GM12892 (cell line): ENCODE data around the gene PARP15.

Source experiments
- DNase-seq: peaks from one replicate; pipeline ENCODE4 v3.0.0; 2011; ENCODE audit not compliant: insufficient read length
- FAIRE-seq: peaks from 2 replicates; lab custom pipeline; 2011; peaks lifted over from hg19 to GRCh38; lab: Jason Lieb, UNC
- POLR2A ChIP-seq: IDR thresholded peaks from 2 replicates; pipeline ENCODE4 v1.6.1; 2011; ENCODE audit warnings: low read depth, low read length, control low read depth
- POLR2AphosphoS5 ChIP-seq: IDR thresholded peaks from 2 replicates; pipeline ENCODE4 v1.6.1; 2011; ENCODE audit warnings: low read depth, low read length, control low read depth
- TAF1 ChIP-seq: IDR thresholded peaks from 2 replicates; pipeline ENCODE4 v1.6.1; 2011; ENCODE audit warnings: low read depth, mild to moderate bottlenecking, control low read depth, low read length, borderline replicate concordance

PARP15 gene

GRCh38 chr3:122602011-122602710 is 24.7 kb downstream of the PARP15 start:
- TF ChIP-seq POLR2AphosphoS5 = no peak
- TF ChIP-seq POLR2A = no peak
- TF ChIP-seq TAF1 = no peak
- FAIRE-seq (peak; percentile 79), DNase-seq (no peak)

- FAIRE-seq (peak; percentile 27), DNase-seq (no peak)
- no peak for TF ChIP-seq POLR2A
- no peak for TF ChIP-seq TAF1
- no peak for TF ChIP-seq POLR2AphosphoS5
These were observed 25.6 kb downstream of the PARP15 start for GRCh38 chr3:122603056-122603455.

GRCh38 chr3:122606330-122606729 is 28.9 kb downstream of the PARP15 start:
- DNase-seq (no peak), FAIRE-seq (no peak)
- TF ChIP-seq POLR2A (no peak), POLR2AphosphoS5 (no peak), TAF1 (no peak)

DNA sequence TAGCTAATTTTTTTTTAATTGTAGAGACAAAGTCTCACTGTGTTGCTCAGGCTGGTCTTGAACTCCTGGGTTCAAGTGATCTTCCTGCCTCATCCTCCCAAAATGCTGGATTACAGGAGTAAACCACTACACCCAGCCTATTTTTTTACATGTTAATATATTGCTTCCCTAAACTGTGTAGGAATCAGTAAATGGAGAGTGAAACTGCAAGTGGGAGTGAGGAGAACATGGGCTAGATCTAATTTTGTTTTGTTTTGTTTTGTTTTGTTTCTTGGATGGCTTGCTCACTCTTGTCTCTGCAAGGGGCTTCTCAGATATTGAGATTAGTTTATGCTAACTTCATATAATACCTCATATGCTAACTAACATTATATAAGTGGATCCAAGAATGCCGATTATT is 31.5 kb downstream of the PARP15 start:
- TF ChIP-seq POLR2AphosphoS5 (no peak), TAF1 (no peak), POLR2A (no peak)
- no peak for DNase-seq
- no peak for FAIRE-seq

DNA sequence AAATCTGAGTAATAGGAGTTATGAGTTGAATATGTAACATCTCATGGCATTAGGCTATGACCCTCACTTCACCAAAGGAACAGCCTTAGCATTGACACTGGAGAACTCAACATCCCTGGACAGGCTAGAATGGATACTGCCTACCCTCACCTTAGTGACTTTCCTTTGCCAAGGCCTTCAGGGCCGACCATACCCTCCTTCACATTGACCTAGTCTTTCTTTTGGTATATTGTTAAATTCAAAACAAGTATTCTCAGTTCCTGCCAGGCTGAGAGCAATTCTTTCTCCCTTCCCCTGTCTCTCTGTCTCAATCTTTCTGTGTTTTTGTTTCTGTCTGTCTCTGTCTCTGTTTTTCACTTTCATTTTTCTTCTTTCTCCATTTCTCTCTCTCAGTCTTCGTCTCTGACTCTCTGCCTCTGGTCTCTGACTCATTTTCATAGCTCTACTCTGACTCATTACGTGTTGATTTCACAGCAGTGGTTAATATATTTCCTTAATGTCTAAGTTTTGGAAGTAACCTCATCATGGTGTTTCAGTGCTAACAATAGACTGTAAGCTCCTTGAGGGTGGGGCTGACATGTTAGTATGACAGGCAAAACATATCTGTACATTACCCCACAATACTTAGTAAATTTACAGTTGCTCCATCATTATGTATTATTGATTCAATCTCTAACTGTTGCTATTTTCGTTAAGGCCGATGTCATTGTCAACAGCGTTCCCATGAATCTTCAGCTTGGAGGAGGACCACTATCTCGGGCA is 32.5 kb downstream of the PARP15 start:
- DNase-seq = peak; percentile 40
- FAIRE-seq = peak; percentile 91
- TF ChIP-seq POLR2A (no peak), TAF1 (no peak), POLR2AphosphoS5 (no peak)

GRCh38 chr3:122612696-122613095 is 35.2 kb downstream of the PARP15 start:
- DNase-seq (no peak), FAIRE-seq (no peak)
- TF ChIP-seq TAF1 = no peak
- TF ChIP-seq POLR2AphosphoS5 = no peak
- no peak for TF ChIP-seq POLR2A

- DNase-seq (no peak), FAIRE-seq (no peak)
- TF ChIP-seq TAF1 = no peak
These were observed 37.9 kb downstream of the PARP15 start for GRCh38 chr3:122615303-122615702.

DNA sequence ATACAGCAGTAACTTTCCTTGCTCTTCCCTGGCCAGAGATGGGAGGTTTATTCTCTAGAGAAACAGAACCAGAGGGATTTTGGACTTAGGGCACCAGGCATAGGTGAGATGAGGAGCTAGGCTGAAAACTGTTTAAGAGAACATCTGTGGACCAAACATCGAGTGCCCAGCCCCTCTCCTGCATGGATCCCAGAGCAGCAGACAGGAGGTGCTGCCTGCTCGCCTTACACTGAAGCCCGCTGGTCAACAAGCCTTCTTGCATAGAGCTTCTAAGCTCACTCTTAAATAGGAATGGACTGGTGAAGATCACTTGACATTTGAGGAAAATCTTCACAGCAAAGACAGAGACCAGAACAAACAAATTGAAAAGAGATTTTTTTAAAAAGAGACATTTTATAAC is 41.2 kb downstream of the PARP15 start:
- FAIRE-seq (no peak), DNase-seq (no peak)
- TF ChIP-seq TAF1 = no peak
- no peak for TF ChIP-seq POLR2AphosphoS5
- no peak for TF ChIP-seq POLR2A

DNA sequence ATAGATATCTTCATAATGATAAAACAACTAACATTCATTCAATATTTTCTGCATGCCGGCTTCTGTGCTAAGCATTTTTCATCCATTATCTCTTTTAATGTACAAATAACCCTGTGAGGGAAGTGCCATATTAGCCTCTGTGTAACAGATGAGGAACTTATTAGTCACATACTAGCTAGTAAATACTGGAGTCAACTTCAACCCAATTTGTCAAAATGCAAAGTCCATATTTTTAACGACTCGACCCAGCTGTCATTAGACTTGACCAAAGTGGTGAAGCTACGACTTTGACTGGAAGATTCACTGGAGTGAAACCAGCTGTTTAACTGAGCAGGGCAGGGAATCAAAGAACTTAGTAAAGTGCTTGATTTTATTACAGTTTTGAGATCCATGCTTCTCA is 41.6 kb downstream of the PARP15 start:
- no peak for DNase-seq
- no peak for TF ChIP-seq TAF1
- TF ChIP-seq POLR2AphosphoS5 = no peak
- no peak for TF ChIP-seq POLR2A
- no peak for FAIRE-seq

DNA sequence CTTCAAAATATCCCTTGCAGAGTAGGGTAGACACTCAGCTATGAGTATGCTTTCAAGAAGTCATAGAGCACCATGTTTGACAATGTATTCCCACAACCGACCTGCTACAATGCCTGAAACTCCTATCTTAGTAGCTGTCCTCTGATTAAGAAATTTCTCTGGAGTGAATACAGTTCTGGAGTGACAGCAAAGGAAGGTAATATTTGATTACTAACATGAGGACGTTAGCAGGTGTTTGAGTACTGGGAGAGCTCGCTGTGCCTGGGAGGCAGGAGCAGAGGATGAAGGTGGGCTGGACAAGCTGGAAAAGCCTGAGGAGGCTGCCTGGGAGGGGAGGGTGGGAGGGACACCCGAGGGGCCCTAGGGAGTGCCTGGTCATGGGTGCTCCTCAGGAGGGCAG is 42.9 kb downstream of the PARP15 start:
- TF ChIP-seq POLR2A (no peak), TAF1 (no peak), POLR2AphosphoS5 (no peak)
- FAIRE-seq (no peak), DNase-seq (no peak)

DNA sequence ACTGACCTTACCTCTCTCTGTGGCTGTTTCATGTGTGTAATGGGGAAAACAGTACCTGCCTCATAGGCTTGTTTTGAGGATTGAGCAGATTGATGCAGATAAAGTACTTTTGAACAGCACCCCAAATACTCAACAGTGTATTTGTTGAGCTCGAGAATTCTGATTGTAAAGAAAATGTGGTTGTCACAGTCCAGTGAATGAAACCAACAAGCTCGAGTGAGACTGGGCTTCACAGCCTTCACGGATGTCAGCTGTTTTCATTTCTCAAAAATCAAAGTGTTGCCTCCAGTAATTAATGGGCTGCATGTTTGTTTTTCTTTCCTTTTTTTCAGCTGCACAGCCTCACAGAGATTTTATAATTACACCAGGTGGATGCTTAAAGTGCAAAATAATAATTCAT is 43.7 kb downstream of the PARP15 start:
- no peak for DNase-seq
- TF ChIP-seq TAF1 (no peak), POLR2A (no peak), POLR2AphosphoS5 (no peak)
- FAIRE-seq = peak; percentile 70
